OCI-LY7 (cell line): ENCODE data around the gene PHF21B. TPM values are rescaled to one million over a fixed set of nuclear protein-coding genes. Genes with fewer than 3 reads are reported as not detected.

Source experiments
- BruUV-seq: library from RNA; stranded (reverse); fragments of 400-500 nt; replicated peaks from 2 replicates; lab custom pipeline; 2021; lab: Mats Ljungman, UMichigan
- CTCF ChIA-PET: fragments of 300-600 bp; sonication (Branson Sonifier 250); formaldehyde crosslinking; loops from one replicate; lab custom pipeline; 2022; ENCODE audit warnings: antibody characterized with exemption; ENCODE audit not compliant: unreplicated experiment; lab: Charles Lee
- POLR2A ChIA-PET: fragments of 300-600 bp; sonication (Branson Sonifier 250); formaldehyde crosslinking; loops from one replicate; lab custom pipeline; 2022; ENCODE audit warnings: antibody characterized with exemption; lab: Charles Lee
- DNase-seq: peaks from one replicate; pipeline ENCODE4 v3.0.0-alpha.2; 2015; ENCODE audit warnings: low spot score
- H2AFZ ChIP-seq: fragments of 200-600 bp; sonication (generic), shearing (Covaris generic); 2 replicates; pipeline ENCODE4 v1.6.1; 2014; ENCODE audit warnings: mild to moderate bottlenecking, antibody characterized with exemption, low read length, moderate library complexity
- H3K27ac ChIP-seq: fragments of 200-600 bp; sonication (generic); 2 replicates; pipeline ENCODE4 v1.5.1; 2014; ENCODE audit warnings: mixed run types, low read depth, mild to moderate bottlenecking, moderate library complexity, low read length, inconsistent platforms; ENCODE audit not compliant: poor library complexity, severe bottlenecking
- H3K36me3 ChIP-seq: fragments of 200-600 bp; sonication (generic); 2 replicates; pipeline ENCODE4 v1.6.1; 2014; ENCODE audit warnings: mild to moderate bottlenecking, antibody characterized with exemption, low read length, moderate library complexity, mixed read lengths; ENCODE audit not compliant: insufficient read depth
- H3K4me1 ChIP-seq: fragments of 200-600 bp; sonication (generic); 2 replicates; pipeline ENCODE4 v1.5.1; 2014; ENCODE audit warnings: mild to moderate bottlenecking, low read length; ENCODE audit not compliant: insufficient read depth, poor library complexity, severe bottlenecking
- H3K4me2 ChIP-seq: fragments of 200-600 bp; sonication (generic); 2 replicates; pipeline ENCODE4 v1.6.1; 2014; ENCODE audit warnings: mild to moderate bottlenecking, low read length
- H3K4me3 ChIP-seq: fragments of 200-600 bp; sonication (generic); 2 replicates; pipeline ENCODE4 v1.5.1; 2014; ENCODE audit warnings: mild to moderate bottlenecking, low read depth, low read length; ENCODE audit not compliant: poor library complexity, severe bottlenecking
- H3K79me2 ChIP-seq: fragments of 200-600 bp; sonication (generic); 2 replicates; pipeline ENCODE4 v1.6.1; 2016; ENCODE audit warnings: low read depth, mild to moderate bottlenecking, low read length, moderate library complexity, mixed read lengths; ENCODE audit not compliant: insufficient read depth
- H3K9me2 ChIP-seq: fragments of 200-600 bp; sonication (generic); 2 replicates; pipeline ENCODE4 v1.6.1; 2016; ENCODE audit warnings: mild to moderate bottlenecking, low read length, mixed read lengths; ENCODE audit not compliant: insufficient read depth
- H3K9me3 ChIP-seq: fragments of 200-600 bp; sonication (generic); 2 replicates; pipeline ENCODE4 v1.6.1; 2014; ENCODE audit warnings: mild to moderate bottlenecking, mixed run types, low read length, mixed read lengths
- H4K20me1 ChIP-seq: fragments of 200-600 bp; sonication (generic); 2 replicates; pipeline ENCODE4 v1.6.1; 2014; ENCODE audit warnings: mild to moderate bottlenecking, antibody characterized with exemption, low read length, moderate library complexity, mixed read lengths; ENCODE audit not compliant: insufficient read depth
- CTCF ChIP-seq: fragments of 200-600 bp; sonication (generic); conservative IDR thresholded peaks from 2 replicates; pipeline ENCODE4 v1.5.1; 2014; ENCODE audit warnings: mild to moderate bottlenecking, antibody characterized with exemption, low read length, moderate library complexity, mixed read lengths
- EZH2phosphoT487 ChIP-seq: fragments of 200-600 bp; sonication (generic); IDR thresholded peaks from 2 replicates; pipeline ENCODE4 v1.6.1; 2018; ENCODE audit warnings: low read depth, borderline replicate concordance, mild to moderate bottlenecking, mixed run types, antibody characterized with exemption, low read length, moderate library complexity, mixed read lengths
- intact Hi-C: fragments of 100-400 bp; cut with micrococcal nuclease; formaldehyde crosslinking; loops from one replicate; pipeline ENCODE4 v1.10.0; 2022; ENCODE audit not compliant: unreplicated experiment
- total RNA-seq, 2 experiments: library from RNA; depleted of rRNA in 1 of 2; stranded (reverse); fragments of >200 nt in 1 of 2; shearing (Covaris generic) in 1 of 2; gene quantifications; 2 replicates each; pipeline ENCODE4 v1.2.3, GENCODE V29; 2014 to 2022

The PHF21B gene
- total RNA-seq, 2 experiments from 2014 or later: 9.4 to 12.4 TPM

GRCh38 chr22:44848791-44849420 lies 160.9 kb downstream of the PHF21B start:
- ChIA-PET CTCF (no interaction called here), POLR2A (no interaction called here)
- Histone ChIP-seq H3K79me2 (no peaks in the 10 kb centered on the region), H3K4me2 (no peak overlapping the region), H3K9me3 (no peaks in the 10 kb centered on the region), H3K36me3 (no peaks in the 10 kb centered on the region), H3K4me3 (no peak overlapping the region), H3K4me1 (no peaks in the 10 kb centered on the region), H4K20me1 (no peaks in the 10 kb centered on the region), H2AFZ (no peak overlapping the region), H3K9me2 (no peaks in the 10 kb centered on the region), H3K27ac (no peak overlapping the region)
- no peak for DNase-seq
- BruUV-seq: no TSS peak
- TF ChIP-seq CTCF: no peak
- TF ChIP-seq EZH2phosphoT487: no peak
- intact Hi-C loops: no loop called here

GRCh38 chr22:44848296-44848741 lies 161.5 kb downstream of the PHF21B start:
- POLR2A ChIA-PET: no interaction called here
- TF ChIP-seq EZH2phosphoT487: no peak
- TF ChIP-seq CTCF: no peak
- no peak for DNase-seq
- no peak overlapping the region for H3K27ac ChIP-seq
- H3K79me2 ChIP-seq: no peaks in the 10 kb centered on the region
- CTCF ChIA-PET: no interaction called here
- H3K4me1 ChIP-seq: no peaks in the 10 kb centered on the region
- H3K9me3 ChIP-seq: no peaks in the 10 kb centered on the region
- intact Hi-C loops: no loop called here
- no peaks in the 10 kb centered on the region for H3K9me2 ChIP-seq
- no peak overlapping the region for H3K4me2 ChIP-seq
- H3K4me3 ChIP-seq: no peak overlapping the region
- no TSS peak for BruUV-seq
- H3K36me3 ChIP-seq: no peaks in the 10 kb centered on the region
- H2AFZ ChIP-seq: no peak overlapping the region
- H4K20me1 ChIP-seq: no peaks in the 10 kb centered on the region

- POLR2A ChIA-PET: no interaction called here
- BruUV-seq: no TSS peak
- H4K20me1 ChIP-seq: no peaks in the 10 kb centered on the region
- no peak for DNase-seq
- H3K27ac ChIP-seq: no peak overlapping the region
- no peaks in the 10 kb centered on the region for H3K36me3 ChIP-seq
- CTCF ChIA-PET: no interaction called here
- no peak overlapping the region for H3K4me3 ChIP-seq
- TF ChIP-seq CTCF: no peak
- no peak for TF ChIP-seq EZH2phosphoT487
- no peaks in the 10 kb centered on the region for H3K9me3 ChIP-seq
- no peak overlapping the region for H3K4me2 ChIP-seq
- H3K9me2 ChIP-seq: no peaks in the 10 kb centered on the region
- no peaks in the 10 kb centered on the region for H3K79me2 ChIP-seq
- intact Hi-C loops: no loop called here
- H2AFZ ChIP-seq: no peak overlapping the region
- H3K4me1 ChIP-seq: no peaks in the 10 kb centered on the region
These were observed 161.9 kb downstream of the PHF21B start for GRCh38 chr22:44847892-44848291.
